Measurements from ENCODE around the gene MRTFB.

- TF ChIP-seq EZH2 (IDR thresholded peaks at IDR 0.05; ENCODE audit: borderline replicate concordance, low read depth, low read length, severe bottlenecking) (no peak), CTCF (IDR thresholded peaks at IDR 0.05; ENCODE audit: extremely low read depth in 1 of 2, insufficient read depth in 1 of 2, low read depth in 1 of 2, low read length in 2 of 2) (no peak), JUN (IDR thresholded peaks at IDR 0.05; ENCODE audit: borderline replicate concordance, insufficient read depth, insufficient read length, low read depth) (no peak), POLR2A (IDR thresholded peaks at IDR 0.05; ENCODE audit: low read depth, low read length) (no peak), POLR2AphosphoS5 (IDR thresholded peaks at IDR 0.05; ENCODE audit: insufficient read depth, low read depth, low read length) (no peak), MYC (IDR thresholded peaks at IDR 0.05; ENCODE audit: low read depth, low read length) (no peak), MAX (IDR thresholded peaks at IDR 0.05; ENCODE audit: insufficient read depth, insufficient read length) (no peak)
These were observed 225.5 kb downstream of the MRTFB start for GRCh38 chr16:14296663-14297062.

Measured in endothelial cell of umbilical vein (primary cell).